HepG2 (cell line): ENCODE measurements around the gene CHD9. TPM values are rescaled to one million over a fixed set of nuclear protein-coding genes. Genes with fewer than 3 reads are reported as not detected.

ENCODE experiments used
- BORCS8-MEF2B ChIP-seq: sonication (generic); formaldehyde crosslinking; IDR thresholded peaks from 2 replicates; pipeline ENCODE4 v1.8.0; 2022; ENCODE audit warnings: mild to moderate bottlenecking, missing genetic modification reagents
- HMGA1 ChIP-seq: sonication (generic); formaldehyde crosslinking; conservative IDR thresholded peaks from 2 replicates; pipeline ENCODE4 v1.4.0; 2020; ENCODE audit warnings: missing genetic modification reagents
- HOXA7 ChIP-seq: sonication (generic); formaldehyde crosslinking; IDR thresholded peaks from 2 replicates; pipeline ENCODE4 v1.8.1; 2022; ENCODE audit warnings: mild to moderate bottlenecking, missing genetic modification reagents, moderate library complexity
- HOXD1 ChIP-seq: sonication (generic); formaldehyde crosslinking; IDR thresholded peaks from 2 replicates; pipeline ENCODE4 v1.5.0; 2020; ENCODE audit warnings: missing genetic modification reagents
- MAFG ChIP-seq: sonication (generic); formaldehyde crosslinking; IDR thresholded peaks from 2 replicates; pipeline ENCODE4 v1.5.1; 2020; ENCODE audit warnings: mild to moderate bottlenecking, missing genetic modification reagents
- PAWR ChIP-seq: sonication (generic); formaldehyde crosslinking; IDR thresholded peaks from 2 replicates; pipeline ENCODE4 v1.4.0; 2020; ENCODE audit warnings: missing genetic modification reagents, mild to moderate bottlenecking, borderline replicate concordance
- PHF20 ChIP-seq: sonication (generic); formaldehyde crosslinking; IDR thresholded peaks from 2 replicates; pipeline ENCODE4 v1.5.0; 2020; ENCODE audit warnings: mild to moderate bottlenecking, missing genetic modification reagents
- RFX5 ChIP-seq: IDR thresholded peaks from 2 replicates; pipeline ENCODE4 v1.6.1; 2011; ENCODE audit warnings: low read depth, low read length, improper control_type of control experiment
- SP5 ChIP-seq: IDR thresholded peaks from 2 replicates; pipeline ENCODE4 v1.6.1; 2016; ENCODE audit warnings: low read depth, borderline replicate concordance
- ZBTB38 ChIP-seq: sonication (generic); formaldehyde crosslinking; IDR thresholded peaks from 2 replicates; pipeline ENCODE4 v1.5.1; 2020; ENCODE audit warnings: mild to moderate bottlenecking, missing genetic modification reagents
- ZMAT3 ChIP-seq: sonication (generic); formaldehyde crosslinking; conservative IDR thresholded peaks from 2 replicates; pipeline ENCODE4 v1.7.0; 2021; ENCODE audit warnings: missing genetic modification reagents
- ZNF207 ChIP-seq: fragments of 450-650 bp; IDR thresholded peaks from 2 replicates; pipeline ENCODE4 v1.6.1; 2016; ENCODE audit warnings: antibody characterized with exemption, borderline replicate concordance
- ZNF256 ChIP-seq: sonication (generic); formaldehyde crosslinking; conservative IDR thresholded peaks from 2 replicates; pipeline ENCODE4 v1.4.0; 2020; ENCODE audit warnings: missing genetic modification reagents
- ZNF431 ChIP-seq: sonication (generic); formaldehyde crosslinking; IDR thresholded peaks from 2 replicates; pipeline ENCODE4 v1.9.0; 2022; ENCODE audit warnings: missing genetic modification reagents, low read depth, mild to moderate bottlenecking, borderline replicate concordance
- ZNF451 ChIP-seq: sonication (generic); formaldehyde crosslinking; IDR thresholded peaks from 2 replicates; pipeline ENCODE4 v1.5.0; 2020; ENCODE audit warnings: mild to moderate bottlenecking, missing genetic modification reagents
- ZNF501 ChIP-seq: sonication (generic); formaldehyde crosslinking; IDR thresholded peaks from 2 replicates; pipeline ENCODE4 v1.5.1; 2020; ENCODE audit warnings: mild to moderate bottlenecking, moderate library complexity, missing genetic modification reagents
- ZSCAN21 ChIP-seq: sonication (generic); formaldehyde crosslinking; IDR thresholded peaks from 2 replicates; pipeline ENCODE4 v1.8.0; 2022; ENCODE audit warnings: mild to moderate bottlenecking, missing genetic modification reagents, moderate library complexity, borderline replicate concordance
- polyA plus RNA-seq, 8 experiments: library from polyadenylated mRNA; depleted of rRNA in 3 of 8; stranded (reverse) in 7 of 8; unstranded in 1 of 8; fragments of >200 nt; fragmentation: Illumina TruSeq in 4 of 8; extraction: Trizol in 4 of 8; gene quantifications; 2 replicates each; pipeline versions ENCODE4 v1.2.1 to v1.2.3, GENCODE V29; 2011 to 2016; ENCODE audit warnings: low read depth in 4 of 8, missing spikeins in 1 of 8, mixed read lengths in 1 of 8; ENCODE audit not compliant: insufficient read depth in 1 of 8
- total RNA-seq, 5 experiments: library from RNA; depleted of rRNA; stranded (reverse); fragments of >200 nt; fragmentation: Illumina TruSeq; extraction: Trizol; gene quantifications; 2 replicates each; pipeline ENCODE4 v1.2.3, GENCODE V29; 2016; ENCODE audit warnings: low read depth in 1 of 5
- TF ChIP-seq, protein P1 (sequence below): sonication (generic); formaldehyde crosslinking; IDR thresholded peaks from 2 replicates; pipeline ENCODE4 v1.4.0; 2020; ENCODE audit warnings: missing genetic modification reagents
- TF ChIP-seq, protein P2 (sequence below): sonication (generic); formaldehyde crosslinking; IDR thresholded peaks from 2 replicates; pipeline ENCODE4 v1.5.1; 2020; ENCODE audit warnings: missing genetic modification reagents, mild to moderate bottlenecking, borderline replicate concordance
- TF ChIP-seq, protein P3 (sequence below): sonication (generic); formaldehyde crosslinking; IDR thresholded peaks from 2 replicates; pipeline ENCODE4 v1.4.0; 2020; ENCODE audit warnings: missing genetic modification reagents
- TF ChIP-seq, protein P4 (sequence below): sonication (generic); formaldehyde crosslinking; IDR thresholded peaks from 2 replicates; pipeline ENCODE4 v1.8.0; 2022; ENCODE audit warnings: mild to moderate bottlenecking, missing genetic modification reagents; ENCODE audit not compliant: insufficient replicate concordance

CHD9 gene
- total and polyA plus RNA-seq, 2 of the 13 experiments (the other 11 are each of a cell fraction or from before 2014, with no cell fraction given) = 23.4 to 27.7 TPM

DNA sequence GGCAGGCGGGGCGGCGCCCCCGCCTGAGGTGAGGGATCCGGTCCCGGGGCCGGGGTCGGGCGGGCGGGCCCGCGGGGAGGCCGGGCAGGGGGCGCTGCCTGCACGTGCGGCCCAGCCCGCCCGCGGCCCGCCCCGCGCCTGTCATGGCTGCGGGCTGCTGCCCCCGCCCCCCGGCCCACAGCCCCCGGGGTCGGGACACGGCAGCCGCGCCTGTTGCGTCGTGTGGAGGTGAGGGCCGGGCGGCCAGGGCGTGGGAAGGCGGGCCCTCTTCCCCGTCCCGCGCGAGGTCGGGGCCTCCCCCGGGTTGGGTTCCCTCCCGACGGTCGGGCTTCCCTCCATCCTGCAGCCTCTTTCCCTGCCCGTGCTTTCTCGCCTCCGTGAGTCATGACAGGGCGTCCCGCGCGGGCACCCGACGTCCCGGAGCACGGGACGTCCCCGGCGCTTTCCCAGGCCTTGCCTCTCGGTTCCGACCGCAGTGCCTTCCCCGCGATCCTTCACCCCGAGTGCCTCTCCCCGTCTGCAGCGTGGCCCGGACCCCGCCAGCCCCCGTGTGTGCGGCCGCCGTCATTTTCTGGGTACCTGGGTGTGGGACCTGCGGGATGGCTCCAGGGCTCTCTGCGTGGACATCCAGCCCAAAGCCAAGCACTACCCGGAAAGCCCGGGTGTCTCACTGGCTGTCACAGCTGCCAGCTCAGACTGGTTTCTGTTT is 76.7 kb downstream of the CHD9 start (continued):
- TF ChIP-seq, protein P1, sequence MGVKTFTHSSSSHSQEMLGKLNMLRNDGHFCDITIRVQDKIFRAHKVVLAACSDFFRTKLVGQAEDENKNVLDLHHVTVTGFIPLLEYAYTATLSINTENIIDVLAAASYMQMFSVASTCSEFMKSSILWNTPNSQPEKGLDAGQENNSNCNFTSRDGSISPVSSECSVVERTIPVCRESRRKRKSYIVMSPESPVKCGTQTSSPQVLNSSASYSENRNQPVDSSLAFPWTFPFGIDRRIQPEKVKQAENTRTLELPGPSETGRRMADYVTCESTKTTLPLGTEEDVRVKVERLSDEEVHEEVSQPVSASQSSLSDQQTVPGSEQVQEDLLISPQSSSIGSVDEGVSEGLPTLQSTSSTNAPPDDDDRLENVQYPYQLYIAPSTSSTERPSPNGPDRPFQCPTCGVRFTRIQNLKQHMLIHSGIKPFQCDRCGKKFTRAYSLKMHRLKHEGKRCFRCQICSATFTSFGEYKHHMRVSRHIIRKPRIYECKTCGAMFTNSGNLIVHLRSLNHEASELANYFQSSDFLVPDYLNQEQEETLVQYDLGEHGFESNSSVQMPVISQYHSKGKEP (CRISPR knock-in tag) = no peak
- TF ChIP-seq ZNF207 = no peak
- TF ChIP-seq PAWR = no peak
- no peak for TF ChIP-seq HMGA1 (CRISPR knock-in tag)
- TF ChIP-seq, protein P2, sequence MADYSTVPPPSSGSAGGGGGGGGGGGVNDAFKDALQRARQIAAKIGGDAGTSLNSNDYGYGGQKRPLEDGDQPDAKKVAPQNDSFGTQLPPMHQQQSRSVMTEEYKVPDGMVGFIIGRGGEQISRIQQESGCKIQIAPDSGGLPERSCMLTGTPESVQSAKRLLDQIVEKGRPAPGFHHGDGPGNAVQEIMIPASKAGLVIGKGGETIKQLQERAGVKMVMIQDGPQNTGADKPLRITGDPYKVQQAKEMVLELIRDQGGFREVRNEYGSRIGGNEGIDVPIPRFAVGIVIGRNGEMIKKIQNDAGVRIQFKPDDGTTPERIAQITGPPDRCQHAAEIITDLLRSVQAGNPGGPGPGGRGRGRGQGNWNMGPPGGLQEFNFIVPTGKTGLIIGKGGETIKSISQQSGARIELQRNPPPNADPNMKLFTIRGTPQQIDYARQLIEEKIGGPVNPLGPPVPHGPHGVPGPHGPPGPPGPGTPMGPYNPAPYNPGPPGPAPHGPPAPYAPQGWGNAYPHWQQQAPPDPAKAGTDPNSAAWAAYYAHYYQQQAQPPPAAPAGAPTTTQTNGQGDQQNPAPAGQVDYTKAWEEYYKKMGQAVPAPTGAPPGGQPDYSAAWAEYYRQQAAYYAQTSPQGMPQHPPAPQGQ (CRISPR knock-in tag) = no peak
- TF ChIP-seq RFX5 = no peak
- TF ChIP-seq MAFG (CRISPR knock-in tag) = no peak
- TF ChIP-seq ZSCAN21 (CRISPR knock-in tag) = no peak
- TF ChIP-seq ZNF501 (CRISPR knock-in tag) = no peak
- no peak for TF ChIP-seq SP5 (CRISPR knock-in tag)
- no peak for TF ChIP-seq BORCS8-MEF2B
- peak; percentile 49; the same call in 1 of the 2 replicates for TF ChIP-seq ZNF431 (CRISPR knock-in tag)
- TF ChIP-seq ZNF451 (CRISPR knock-in tag) = no peak
- TF ChIP-seq, protein P3, sequence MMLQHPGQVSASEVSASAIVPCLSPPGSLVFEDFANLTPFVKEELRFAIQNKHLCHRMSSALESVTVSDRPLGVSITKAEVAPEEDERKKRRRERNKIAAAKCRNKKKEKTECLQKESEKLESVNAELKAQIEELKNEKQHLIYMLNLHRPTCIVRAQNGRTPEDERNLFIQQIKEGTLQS (CRISPR knock-in tag) = no peak
- peak; percentile 59 for TF ChIP-seq ZBTB38 (CRISPR knock-in tag)
- no peak for TF ChIP-seq ZMAT3 (CRISPR knock-in tag)
- TF ChIP-seq ZNF256 = no peak; the same call in 1 of the 2 replicates
- no peak for TF ChIP-seq HOXA7 (CRISPR knock-in tag)
- peak; percentile 37 for TF ChIP-seq PHF20
- TF ChIP-seq, protein P4, sequence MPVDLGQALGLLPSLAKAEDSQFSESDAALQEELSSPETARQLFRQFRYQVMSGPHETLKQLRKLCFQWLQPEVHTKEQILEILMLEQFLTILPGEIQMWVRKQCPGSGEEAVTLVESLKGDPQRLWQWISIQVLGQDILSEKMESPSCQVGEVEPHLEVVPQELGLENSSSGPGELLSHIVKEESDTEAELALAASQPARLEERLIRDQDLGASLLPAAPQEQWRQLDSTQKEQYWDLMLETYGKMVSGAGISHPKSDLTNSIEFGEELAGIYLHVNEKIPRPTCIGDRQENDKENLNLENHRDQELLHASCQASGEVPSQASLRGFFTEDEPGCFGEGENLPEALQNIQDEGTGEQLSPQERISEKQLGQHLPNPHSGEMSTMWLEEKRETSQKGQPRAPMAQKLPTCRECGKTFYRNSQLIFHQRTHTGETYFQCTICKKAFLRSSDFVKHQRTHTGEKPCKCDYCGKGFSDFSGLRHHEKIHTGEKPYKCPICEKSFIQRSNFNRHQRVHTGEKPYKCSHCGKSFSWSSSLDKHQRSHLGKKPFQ = no peak
- no peak; the same call in 1 of the 2 replicates for TF ChIP-seq HOXD1
